ENCODE results near the gene SHANK3. TPM values are rescaled to one million over a fixed set of nuclear protein-coding genes. Genes with fewer than 3 reads are reported as not detected.

The SHANK3 gene
- total and polyA plus RNA-seq, 2 of the 8 experiments (the other 6 are each of a cell fraction or from before 2014, with no cell fraction given): 1.5 to 6.0 TPM

- H3K27me3 ChIP-seq (replicated peaks in 1 of 4; ENCODE audit: control insufficient read depth in 3 of 4, extremely low read depth in 1 of 4, insufficient read depth in 3 of 4, low read length in 3 of 4): peaks cover 0 to 4% (median 0%) of the 10 kb centered on the region in 4 experiments; a peak in 1 of 7 replicates
- H3K27ac ChIP-seq (ENCODE audit: low read depth, low read length): no peak overlapping the region
- WGBS, 2 experiments (ENCODE audit: extremely low coverage in 1 of 2, insufficient coverage in 1 of 2, insufficient read length in 1 of 2, insufficient replicate concordance in 2 of 2, low coverage in 1 of 2, low lambda C conversion rate in 2 of 2, missing lambda C conversion rate in 1 of 2): 84% methylated on average over 32 of the region's 36 CpGs; no CpG with 5 or more reads in 1 of the 2 experiments
- ChIA-PET CTCF (ENCODE audit: partially characterized antibody) (interaction anchor here (0.9 to 2.7 kb wide), 9 partner anchors 8 to 98 kb away, joined by 3 to 14 read pairs (median 5); partner anchors contain the start of gene ARSA), POLR2A (ENCODE audit: partially characterized antibody) (interaction anchor here (1.3 kb wide), 1 partner anchor 62 kb away, joined by 3 read pairs; no protein-coding TSS in a partner anchor)
- DNase-seq (ENCODE audit: low read depth in 1 of 2, low spot score in 2 of 2) (no peak), FAIRE-seq (no peak)
- H3K4me1 ChIP-seq (replicated peaks in 1 of 4; ENCODE audit: control insufficient read depth in 3 of 4, insufficient read depth in 4 of 4, low read length in 3 of 4): peaks cover 0 to 11% (median 3%) of the 10 kb centered on the region in 4 experiments; a peak in 4 of 7 replicates
- H4K91ac ChIP-seq (replicated peaks; ENCODE audit: insufficient read length, low read length): no peak overlapping the region
- no peak overlapping the region for H2AFZ ChIP-seq (ENCODE audit: low read length)
- no peak overlapping the region for H3K4me2 ChIP-seq (ENCODE audit: insufficient read depth in 1 of 2, low read depth in 2 of 2, low read length in 2 of 2)
- H3K79me2 ChIP-seq (ENCODE audit: control insufficient read depth in 1 of 2, insufficient read depth in 2 of 2, low read length in 2 of 2): no peaks in the 10 kb centered on the region
- H2BK12ac ChIP-seq (ENCODE audit: low read depth, low read length): no peak overlapping the region
- H3K23me2 ChIP-seq (ENCODE audit: low read depth, low read length): peaks cover 2% of the 10 kb centered on the region; the same call in 1 of the 2 replicates
- H4K8ac ChIP-seq (ENCODE audit: extremely low read depth, insufficient read depth, low read length): no peak overlapping the region
- no peaks in the 10 kb centered on the region for H3K9me3 ChIP-seq (ENCODE audit: insufficient read depth in 2 of 2, low read depth in 1 of 2, low read length in 1 of 2)
- no peak overlapping the region for H3K23ac ChIP-seq (ENCODE audit: insufficient read length)
- H2BK120ac ChIP-seq (replicated peaks; ENCODE audit: low read depth, low read length): no peak overlapping the region
- H3K18ac ChIP-seq (ENCODE audit: extremely low read depth, low read length): no peak overlapping the region
- no peak overlapping the region for H2AK5ac ChIP-seq (ENCODE audit: low read depth, low read length)
- no peak overlapping the region for H2BK20ac ChIP-seq (ENCODE audit: low read length)
- no peak overlapping the region for H2BK5ac ChIP-seq (ENCODE audit: low read depth, low read length)
- no peak overlapping the region for H2BK15ac ChIP-seq (ENCODE audit: low read length)
- H4K5ac ChIP-seq (ENCODE audit: insufficient read length, low read depth, low read length): no peak overlapping the region
- H4K20me1 ChIP-seq (replicated peaks in 1 of 2; ENCODE audit: control insufficient read depth in 1 of 2, insufficient read depth in 2 of 2, low read length in 2 of 2): peaks cover 3 to 25% of the 10 kb centered on the region in 2 experiments
- H3K4me3 ChIP-seq (ENCODE audit: extremely low read depth in 1 of 4, insufficient read depth in 2 of 4, low read depth in 3 of 4, low read length in 4 of 4): no peak overlapping the region
- H3K4ac ChIP-seq (replicated peaks; ENCODE audit: insufficient read length, low read depth, low read length): no peak overlapping the region
- H3K56ac ChIP-seq (replicated peaks; ENCODE audit: insufficient read length, low read depth, low read length): no peak overlapping the region
- H3K79me1 ChIP-seq (ENCODE audit: low read depth, low read length): no peaks in the 10 kb centered on the region
- no peak overlapping the region for H3K14ac ChIP-seq (ENCODE audit: insufficient read length)
- no peak overlapping the region for H3K9ac ChIP-seq (replicated peaks in 1 of 4; ENCODE audit: extremely low read depth in 1 of 4, low read depth in 3 of 4, low read length in 3 of 4)
- H3K36me3 ChIP-seq (ENCODE audit: control insufficient read depth in 2 of 4, insufficient read depth in 4 of 4, low read length in 3 of 4): no peaks in the 10 kb centered on the region
- no peak for TF ChIP-seq ATF2 (IDR thresholded peaks at IDR 0.05; ENCODE audit: low read length)
- no peak for TF ChIP-seq TCF12 (IDR thresholded peaks at IDR 0.05; ENCODE audit: low read depth, low read length)
- no peak for TF ChIP-seq CTBP2 (IDR thresholded peaks at IDR 0.05; ENCODE audit: borderline replicate concordance, insufficient read depth, insufficient read length, low read length)
- TF ChIP-seq BACH1 (IDR thresholded peaks at IDR 0.05; ENCODE audit: low read length): no peak
- TF ChIP-seq BCL11A (IDR thresholded peaks at IDR 0.05; ENCODE audit: low read depth in 2 of 2, low read length in 2 of 2): no peak
- TF ChIP-seq RFX5 (IDR thresholded peaks at IDR 0.05; ENCODE audit: borderline replicate concordance, low read depth, low read length): no peak
- TF ChIP-seq JUND (IDR thresholded peaks at IDR 0.05; ENCODE audit: low read length): no peak
- no peak for TF ChIP-seq CHD2 (IDR thresholded peaks at IDR 0.05; ENCODE audit: low read length)
- TF ChIP-seq PHF8 (conservative IDR thresholded peaks at IDR 0.05; ENCODE audit: low read depth, low read length): no peak
- TF ChIP-seq POLR2AphosphoS5 (IDR thresholded peaks at IDR 0.05; ENCODE audit: low read depth, low read length): no peak
- no peak for TF ChIP-seq NRF1 (IDR thresholded peaks at IDR 0.05; ENCODE audit: low read depth, low read length)
Measured at GRCh38 chr22:50703726-50704509, 31.3 kb downstream of the SHANK3 start.
